ENCODE data around the gene ZSCAN10.

ZSCAN10 gene

DNA sequence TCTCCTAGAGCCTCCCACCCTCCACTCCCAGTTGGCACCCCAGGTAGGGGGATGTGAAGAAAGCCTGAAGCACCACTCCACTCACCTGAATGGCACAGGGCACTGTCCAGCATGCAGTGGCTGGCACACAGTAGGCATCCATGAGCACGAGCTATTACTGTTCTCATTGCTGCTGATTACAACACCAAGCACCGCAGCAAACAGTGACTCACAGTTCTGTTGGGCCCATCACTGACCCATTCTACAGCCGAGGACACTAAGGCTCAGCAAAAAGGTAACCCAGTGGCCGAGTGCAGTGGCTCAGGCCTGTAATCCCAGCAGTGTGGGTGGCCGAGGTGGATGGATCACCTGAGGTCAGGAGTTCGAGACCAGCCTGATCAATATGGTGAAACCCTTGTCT is 2.7 kb downstream of the ZSCAN10 start:
- TF ChIP-seq POLR2AphosphoS5 (IDR thresholded peaks at IDR 0.05; ENCODE audit: low read depth, low read length): no peak
- no peak for TF ChIP-seq SIN3A (IDR thresholded peaks at IDR 0.05; ENCODE audit: borderline replicate concordance, insufficient read depth, low read length)
- TF ChIP-seq FOXP2 (optimal IDR thresholded peaks at IDR 0.05; ENCODE audit: borderline replicate concordance, extremely low read depth, extremely low read length, insufficient read depth): no peak
- TF ChIP-seq, protein P1, sequence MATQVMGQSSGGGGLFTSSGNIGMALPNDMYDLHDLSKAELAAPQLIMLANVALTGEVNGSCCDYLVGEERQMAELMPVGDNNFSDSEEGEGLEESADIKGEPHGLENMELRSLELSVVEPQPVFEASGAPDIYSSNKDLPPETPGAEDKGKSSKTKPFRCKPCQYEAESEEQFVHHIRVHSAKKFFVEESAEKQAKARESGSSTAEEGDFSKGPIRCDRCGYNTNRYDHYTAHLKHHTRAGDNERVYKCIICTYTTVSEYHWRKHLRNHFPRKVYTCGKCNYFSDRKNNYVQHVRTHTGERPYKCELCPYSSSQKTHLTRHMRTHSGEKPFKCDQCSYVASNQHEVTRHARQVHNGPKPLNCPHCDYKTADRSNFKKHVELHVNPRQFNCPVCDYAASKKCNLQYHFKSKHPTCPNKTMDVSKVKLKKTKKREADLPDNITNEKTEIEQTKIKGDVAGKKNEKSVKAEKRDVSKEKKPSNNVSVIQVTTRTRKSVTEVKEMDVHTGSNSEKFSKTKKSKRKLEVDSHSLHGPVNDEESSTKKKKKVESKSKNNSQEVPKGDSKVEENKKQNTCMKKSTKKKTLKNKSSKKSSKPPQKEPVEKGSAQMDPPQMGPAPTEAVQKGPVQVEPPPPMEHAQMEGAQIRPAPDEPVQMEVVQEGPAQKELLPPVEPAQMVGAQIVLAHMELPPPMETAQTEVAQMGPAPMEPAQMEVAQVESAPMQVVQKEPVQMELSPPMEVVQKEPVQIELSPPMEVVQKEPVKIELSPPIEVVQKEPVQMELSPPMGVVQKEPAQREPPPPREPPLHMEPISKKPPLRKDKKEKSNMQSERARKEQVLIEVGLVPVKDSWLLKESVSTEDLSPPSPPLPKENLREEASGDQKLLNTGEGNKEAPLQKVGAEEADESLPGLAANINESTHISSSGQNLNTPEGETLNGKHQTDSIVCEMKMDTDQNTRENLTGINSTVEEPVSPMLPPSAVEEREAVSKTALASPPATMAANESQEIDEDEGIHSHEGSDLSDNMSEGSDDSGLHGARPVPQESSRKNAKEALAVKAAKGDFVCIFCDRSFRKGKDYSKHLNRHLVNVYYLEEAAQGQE (IDR thresholded peaks at IDR 0.05; ENCODE audit: insufficient read depth in 1 of 2, low read depth in 2 of 2, low read length in 2 of 2): no peak
- TF ChIP-seq TAF1 (IDR thresholded peaks at IDR 0.05; ENCODE audit: borderline replicate concordance, insufficient read depth, low read length): no peak

DNA sequence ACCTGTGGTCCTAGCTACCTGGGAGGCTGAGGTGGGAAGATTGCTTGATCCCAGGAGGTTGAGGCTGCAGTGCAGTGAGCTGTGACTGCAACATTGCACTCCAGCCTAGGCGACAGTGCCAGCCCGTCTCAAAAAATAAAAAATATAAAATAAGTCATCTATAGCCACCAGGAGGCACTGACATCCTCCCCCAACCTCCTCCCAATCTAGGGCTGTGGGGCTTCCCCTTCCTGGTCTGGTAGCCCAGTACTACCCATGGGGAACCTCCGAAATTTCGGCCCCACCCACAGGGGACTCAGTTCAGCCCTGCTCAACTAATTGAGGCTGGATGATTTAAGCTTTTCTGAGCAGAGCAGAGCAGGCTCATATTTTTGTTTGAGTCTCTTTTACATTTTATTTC is 3.2 kb downstream of the ZSCAN10 start:
- TF ChIP-seq POLR2AphosphoS5 (IDR thresholded peaks at IDR 0.05; ENCODE audit: low read depth, low read length) (no peak), TAF1 (IDR thresholded peaks at IDR 0.05; ENCODE audit: borderline replicate concordance, insufficient read depth, low read length) (no peak)
- TF ChIP-seq, protein P1 (IDR thresholded peaks at IDR 0.05; ENCODE audit: insufficient read depth in 1 of 2, low read depth in 2 of 2, low read length in 2 of 2): no peak

DNA sequence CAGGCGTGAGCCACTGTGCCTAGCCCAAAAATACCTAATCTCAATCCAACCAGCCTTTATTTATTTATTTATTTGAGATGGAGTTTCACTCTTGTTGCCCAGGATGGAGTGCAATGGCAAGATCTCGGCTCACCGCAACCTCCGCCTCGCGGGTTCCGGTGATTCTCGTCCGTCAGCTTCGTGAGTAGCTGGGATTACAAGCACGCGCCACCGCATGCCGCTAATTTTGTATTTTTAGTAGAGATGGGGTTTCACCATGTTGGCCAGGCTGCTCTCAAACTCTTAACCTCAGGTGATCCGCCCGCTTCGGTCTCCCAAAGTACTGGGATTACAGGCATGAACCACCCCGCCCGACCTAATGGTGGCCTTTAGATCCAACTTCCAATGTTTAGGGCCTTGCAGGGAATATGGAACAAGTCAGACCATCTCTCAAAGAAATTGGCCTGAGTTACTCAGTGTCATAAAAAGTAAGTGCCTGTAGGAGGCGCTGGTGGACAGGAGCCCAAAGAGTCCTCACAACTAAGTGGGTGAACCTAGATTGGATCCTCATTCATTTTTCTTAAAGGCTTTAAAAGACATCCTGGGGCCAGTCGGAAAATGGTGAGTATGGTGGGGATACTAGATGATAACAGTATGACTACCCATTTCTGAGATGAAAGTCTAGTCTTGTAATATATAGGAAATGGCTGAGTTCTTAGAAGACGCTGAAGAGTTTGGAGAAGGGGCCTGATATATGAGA is 4.6 kb downstream of the ZSCAN10 start:
- TF ChIP-seq FOXP2 (optimal IDR thresholded peaks at IDR 0.05; ENCODE audit: borderline replicate concordance, extremely low read depth, extremely low read length, insufficient read depth) (no peak), SIN3A (IDR thresholded peaks at IDR 0.05; ENCODE audit: borderline replicate concordance, insufficient read depth, low read length) (no peak), TAF1 (IDR thresholded peaks at IDR 0.05; ENCODE audit: borderline replicate concordance, insufficient read depth, low read length) (no peak), POLR2AphosphoS5 (IDR thresholded peaks at IDR 0.05; ENCODE audit: low read depth, low read length) (no peak)
- TF ChIP-seq, protein P1 (IDR thresholded peaks at IDR 0.05; ENCODE audit: insufficient read depth in 1 of 2, low read depth in 2 of 2, low read length in 2 of 2): no peak

DNA sequence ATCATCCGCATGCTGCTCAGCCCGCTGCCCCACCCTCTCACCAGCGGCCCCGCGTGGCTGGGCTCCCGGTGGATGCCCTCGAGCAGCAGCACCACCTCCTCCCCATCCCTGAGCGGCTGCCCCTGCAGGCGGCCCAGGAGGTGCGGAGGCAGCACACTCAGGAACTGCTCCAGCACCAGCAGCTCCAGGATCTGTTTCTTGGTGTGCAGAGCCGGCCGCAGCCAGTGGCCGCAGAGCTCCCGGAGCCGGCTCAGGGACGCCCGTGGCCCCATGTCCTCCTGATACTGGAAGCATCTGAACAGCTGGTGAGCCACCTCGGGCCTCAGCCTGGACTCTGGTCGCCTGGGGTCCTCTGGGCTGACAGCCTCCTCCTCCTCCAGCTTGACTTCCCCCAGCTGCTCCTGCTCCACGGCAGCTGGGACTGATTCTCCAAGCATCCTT is 6.6 kb downstream of the ZSCAN10 start:
- TF ChIP-seq POLR2AphosphoS5 (IDR thresholded peaks at IDR 0.05; ENCODE audit: low read depth, low read length) (no peak), TAF1 (IDR thresholded peaks at IDR 0.05; ENCODE audit: borderline replicate concordance, insufficient read depth, low read length) (no peak), FOXP2 (optimal IDR thresholded peaks at IDR 0.05; ENCODE audit: borderline replicate concordance, extremely low read depth, extremely low read length, insufficient read depth) (no peak), SIN3A (IDR thresholded peaks at IDR 0.05; ENCODE audit: borderline replicate concordance, insufficient read depth, low read length) (no peak)
- TF ChIP-seq, protein P1 (IDR thresholded peaks at IDR 0.05; ENCODE audit: insufficient read depth in 1 of 2, low read depth in 2 of 2, low read length in 2 of 2): no peak

Measured in PFSK-1 (cell line).